CD1c-positive myeloid dendritic cell (primary cell): Measurements from ENCODE around the gene MYO5A.

Experiments
- DNase-seq: peaks from one replicate; pipeline ENCODE4 v3.0.0-alpha.2; 2016; ENCODE audit errors: extremely low spot score

Gene MYO5A

DNA sequence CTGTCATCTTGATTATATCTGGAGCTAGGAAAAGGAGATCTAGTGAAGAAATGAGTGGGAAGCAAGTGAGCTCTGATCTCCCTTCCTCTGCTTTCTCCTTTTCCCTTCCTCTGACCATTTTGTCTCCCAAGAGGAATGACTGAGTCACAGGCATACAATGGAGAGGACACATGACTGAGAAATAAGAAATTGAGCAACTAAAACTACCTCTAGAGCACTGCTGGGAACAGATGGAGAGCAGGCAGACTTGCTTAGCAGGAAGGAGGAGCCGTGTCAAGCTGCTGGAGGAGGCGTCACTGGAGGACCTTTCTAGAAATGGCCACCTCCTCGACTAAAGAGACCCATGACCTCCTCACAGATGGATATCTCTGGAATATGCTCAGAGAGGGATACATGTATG lies 166.2 kb downstream of the MYO5A start:
- DNase-seq, result peak; percentile 6

DNA sequence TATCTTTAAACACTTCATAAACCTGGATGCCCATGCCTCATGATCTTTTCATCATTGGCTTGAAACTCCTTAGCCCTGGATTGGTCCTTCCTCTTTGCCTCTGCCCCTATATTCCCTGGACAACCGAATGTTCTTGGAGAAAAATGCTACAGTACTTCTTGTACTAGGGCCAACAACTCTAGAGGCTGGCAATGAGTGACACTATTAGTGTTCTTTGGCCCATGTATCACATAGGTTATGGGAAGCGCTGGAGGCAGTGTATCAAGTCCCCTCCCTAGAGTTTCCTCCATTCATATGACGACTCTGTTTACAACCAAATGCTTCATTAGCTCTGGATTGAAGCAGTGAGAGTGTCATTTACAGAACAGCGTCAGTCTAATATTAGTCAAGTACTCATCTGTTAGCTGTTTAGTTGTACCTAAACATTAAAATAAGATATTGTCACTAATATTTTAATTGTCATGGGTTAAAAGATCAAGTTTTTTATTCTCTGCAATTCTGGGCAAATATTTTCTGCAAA lies 166.6 kb downstream of the MYO5A start:
- peak; percentile 10 for DNase-seq

DNA sequence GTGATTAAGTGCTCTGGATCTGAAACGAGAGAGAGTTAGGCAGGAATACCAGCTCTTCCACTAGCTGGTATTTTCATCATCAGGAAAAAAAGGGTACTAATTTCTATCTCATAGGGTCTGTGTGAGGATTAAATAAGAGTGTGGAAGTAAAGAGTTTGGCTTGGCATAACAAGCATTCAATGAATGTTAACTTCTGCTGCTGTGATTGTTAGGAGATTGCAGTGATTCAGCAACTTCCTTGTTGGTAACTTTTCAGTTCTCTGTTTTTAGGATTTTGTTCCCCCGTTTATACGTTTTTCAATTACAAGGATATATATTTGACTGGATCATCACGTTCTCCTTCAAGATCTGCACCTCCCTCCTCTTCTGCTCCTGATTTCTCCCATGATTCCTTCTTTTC lies 167.2 kb downstream of the MYO5A start:
- DNase-seq, result peak; percentile 47

DNA sequence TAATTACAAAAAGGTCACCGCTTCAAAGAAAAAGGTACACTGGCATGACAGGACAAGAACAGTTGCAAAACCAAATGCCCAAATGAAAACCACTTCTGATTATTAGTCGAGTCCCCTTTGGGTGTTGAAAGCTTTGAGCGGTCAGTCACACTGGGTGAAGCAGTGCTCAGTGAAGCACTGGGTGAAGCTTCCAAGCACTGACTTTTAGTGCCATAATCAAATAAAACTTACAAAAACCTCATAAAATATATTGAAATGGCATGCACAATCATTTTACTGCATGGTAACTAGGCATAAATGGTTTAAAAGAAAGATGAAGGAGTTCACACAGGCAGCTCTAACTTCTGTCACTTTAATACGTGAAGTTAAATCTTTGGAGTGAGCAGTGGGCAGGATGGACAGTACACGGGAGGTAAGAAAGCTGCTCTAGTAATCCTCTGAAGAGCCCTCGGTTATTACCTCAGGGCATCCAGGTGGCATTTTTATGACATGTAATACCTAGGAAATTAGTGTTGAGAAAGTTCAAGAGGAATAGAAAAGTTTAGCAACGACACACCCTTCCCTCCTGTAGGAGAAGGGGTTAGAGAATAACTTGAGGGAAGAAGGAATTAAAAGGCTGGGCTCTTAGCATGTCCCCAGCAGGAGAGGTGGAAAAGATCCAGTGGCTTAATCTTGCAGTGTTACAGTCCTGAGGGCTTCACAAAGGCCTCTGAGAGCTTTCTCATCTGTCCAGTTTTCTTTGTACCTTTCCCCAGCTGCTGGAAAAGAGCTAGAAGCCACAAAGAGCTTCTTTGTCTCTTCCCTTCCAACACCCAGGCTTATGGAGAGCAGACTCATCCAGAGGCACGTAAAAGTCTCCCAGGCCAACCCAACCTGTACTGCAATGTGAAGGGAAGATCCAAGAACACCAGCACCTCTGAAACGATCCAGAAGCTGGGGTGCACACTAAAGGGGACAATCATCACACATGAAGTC lies 168.2 kb downstream of the MYO5A start:
- no peak for DNase-seq

DNA sequence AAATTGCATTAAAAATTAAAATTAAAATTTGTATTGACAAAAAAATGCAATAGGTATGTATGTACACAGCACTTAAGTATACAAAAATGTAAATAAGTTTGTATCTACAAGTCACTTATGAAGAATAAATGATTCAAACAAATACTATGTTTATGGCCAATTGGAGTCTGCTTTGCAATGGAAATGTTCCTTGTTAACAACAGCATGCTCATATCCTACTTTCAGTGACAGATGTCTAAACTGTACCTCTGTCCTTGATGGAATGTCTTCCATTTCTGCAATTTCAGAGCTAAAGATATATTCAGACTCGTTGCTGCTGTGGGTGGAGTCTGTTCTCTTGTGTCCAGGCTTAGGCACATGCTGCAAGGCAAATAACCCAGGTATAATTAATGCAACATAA lies 169.0 kb downstream of the MYO5A start:
- no peak for DNase-seq

DNA sequence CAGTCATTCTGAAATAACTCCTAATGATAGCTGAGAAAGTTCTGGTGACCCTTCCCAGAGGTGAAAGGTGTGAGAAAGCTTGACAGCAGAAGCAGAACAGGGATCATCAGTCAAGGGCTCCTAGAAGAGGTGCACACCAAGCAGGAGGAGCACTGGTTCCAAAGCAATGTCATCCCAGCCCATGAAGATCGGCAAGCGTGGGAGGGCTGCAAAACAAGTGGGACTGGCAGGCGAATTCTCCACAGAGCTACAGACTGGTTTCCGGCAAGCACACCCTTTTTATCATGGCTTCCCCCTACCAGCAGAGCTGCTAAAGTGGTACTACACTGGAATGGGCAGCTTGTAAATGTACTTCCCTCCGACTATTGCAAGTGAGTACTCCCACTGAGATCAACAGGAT lies 170.7 kb downstream of the MYO5A start:
- no peak for DNase-seq

DNA sequence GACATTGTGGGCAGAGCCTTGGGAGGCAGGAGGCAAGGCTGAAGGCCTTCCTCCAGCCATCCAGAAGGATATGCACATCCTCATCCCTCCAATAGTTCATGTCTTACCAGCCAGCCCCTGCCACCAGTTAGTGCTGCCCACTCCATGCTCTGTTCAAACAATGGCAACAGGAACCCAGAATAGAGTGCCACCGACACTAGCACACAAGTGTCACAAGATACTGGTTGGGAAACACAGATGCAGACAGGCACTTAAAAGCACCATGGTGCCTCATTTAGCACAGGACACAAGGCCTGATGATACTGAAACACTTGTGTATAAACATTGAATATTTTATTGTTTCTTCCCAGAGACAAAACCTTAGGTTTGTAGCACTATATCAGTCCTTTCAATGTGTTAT lies 176.6 kb downstream of the MYO5A start:
- DNase-seq, result peak; percentile 17

DNA sequence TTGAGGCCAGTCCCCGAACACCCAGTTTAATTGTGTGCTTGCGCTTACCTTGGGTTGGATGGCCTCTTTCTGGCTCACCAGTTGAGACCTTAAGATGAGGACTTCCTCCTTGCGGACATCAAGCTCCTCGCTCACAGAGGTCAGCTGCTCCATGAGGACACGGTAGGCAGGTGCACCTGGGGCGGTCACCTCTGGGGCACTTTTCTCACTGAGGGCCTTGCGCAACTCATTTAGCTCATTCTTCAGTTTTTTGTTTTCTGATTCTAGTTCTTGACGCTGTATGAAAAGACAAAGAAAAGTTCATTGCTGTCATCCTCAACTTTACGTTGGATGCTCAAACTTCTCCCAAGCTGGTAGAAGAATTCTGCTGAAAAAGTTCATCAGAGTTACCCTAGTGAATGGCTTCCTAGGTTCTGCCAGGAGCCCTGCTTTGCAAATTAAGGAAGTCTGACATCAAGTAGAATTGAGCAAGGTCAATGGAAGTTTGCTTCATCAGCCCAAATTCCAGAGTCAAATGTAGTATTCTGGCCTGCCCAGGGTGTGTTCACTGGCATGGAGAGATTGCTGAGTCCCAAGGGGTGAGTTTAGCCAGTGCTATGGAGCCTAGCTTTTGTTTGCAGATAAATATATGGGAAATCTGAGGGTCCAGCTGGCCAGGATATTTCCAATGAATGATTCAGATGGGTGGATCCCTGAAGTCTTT lies 177.3 kb downstream of the MYO5A start:
- peak; percentile 64 for DNase-seq

DNA sequence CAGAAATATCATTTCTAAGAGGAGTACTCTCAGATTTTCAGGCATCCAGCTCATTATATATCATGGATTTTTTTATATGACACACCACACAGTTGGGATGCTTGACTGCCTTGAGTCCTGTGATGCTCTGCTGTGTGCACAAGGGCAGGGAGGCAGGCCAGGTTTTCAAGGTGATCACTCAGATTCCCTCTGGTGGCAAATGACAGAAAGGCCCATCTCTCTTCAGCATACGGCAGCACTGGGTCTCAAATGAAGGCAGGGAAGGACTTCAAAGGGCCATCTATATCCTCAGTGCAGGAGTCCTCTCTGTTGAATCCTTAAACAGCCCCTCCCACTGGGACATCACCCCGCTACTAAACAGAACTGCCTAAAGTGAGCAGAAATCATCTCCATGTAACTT lies 178.3 kb downstream of the MYO5A start:
- no peak for DNase-seq

DNA sequence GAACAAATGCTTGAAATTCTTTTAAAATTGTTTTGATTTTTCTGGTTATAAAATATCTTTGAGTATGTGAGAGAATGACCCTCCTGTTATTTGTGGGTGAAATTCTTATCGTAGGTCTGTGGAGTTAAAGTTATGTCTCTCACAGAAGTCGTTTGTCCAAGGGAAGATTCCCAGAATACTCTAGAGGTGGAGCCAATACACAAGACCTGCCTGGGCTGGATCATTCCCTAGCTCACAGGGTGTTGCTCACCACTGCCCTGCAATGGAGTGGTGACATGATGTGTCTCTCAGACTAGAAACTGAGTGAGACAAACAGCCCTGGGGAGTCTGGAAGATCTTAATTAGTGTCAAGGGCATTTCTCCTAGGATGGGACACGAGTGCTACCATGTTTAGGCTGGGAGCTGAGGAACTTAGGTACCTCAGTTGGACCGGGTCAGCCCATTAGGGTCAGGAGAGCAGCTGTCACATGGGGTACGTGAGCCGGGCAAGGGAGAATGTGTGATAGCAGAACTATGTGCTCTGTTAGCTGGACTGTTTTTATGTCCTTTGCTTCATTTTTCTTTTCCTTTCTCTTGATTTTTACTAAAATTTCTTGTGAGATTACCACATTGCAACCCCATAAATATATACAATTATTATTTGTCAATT lies 179.5 kb downstream of the MYO5A start:
- no peak for DNase-seq

DNA sequence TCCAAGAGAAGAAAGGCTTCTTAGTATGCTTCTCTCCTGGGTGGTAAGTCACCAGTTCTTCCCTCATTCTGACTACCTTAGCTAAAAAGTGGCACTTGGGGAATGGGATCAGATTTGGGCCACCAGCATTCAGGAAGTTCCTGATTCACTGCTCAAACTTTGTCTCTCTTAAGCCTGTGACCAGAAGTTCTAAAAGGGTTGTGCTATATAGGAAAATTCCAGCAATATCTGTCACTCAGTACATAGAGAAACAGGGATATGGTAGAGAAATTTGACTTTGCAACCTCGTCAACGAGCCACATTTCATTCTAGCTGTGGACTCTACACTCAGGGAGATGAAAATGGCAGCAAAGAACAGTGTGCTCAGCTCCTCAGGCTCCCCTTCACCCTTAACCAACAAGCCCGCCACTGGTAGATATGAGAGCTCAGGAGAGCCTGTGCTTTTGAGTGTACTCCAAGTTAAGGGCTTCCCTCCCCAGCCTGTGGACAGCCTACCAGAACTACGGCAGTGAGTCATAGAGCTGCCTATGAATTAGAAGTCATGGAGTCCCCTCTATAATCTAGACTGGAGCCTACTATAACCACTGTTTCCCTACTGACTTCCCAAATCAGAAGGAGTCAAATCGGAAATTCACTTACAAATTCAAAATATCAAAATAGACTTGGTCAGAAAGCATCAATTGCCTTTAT lies 180.5 kb downstream of the MYO5A start:
- no peak for DNase-seq

DNA sequence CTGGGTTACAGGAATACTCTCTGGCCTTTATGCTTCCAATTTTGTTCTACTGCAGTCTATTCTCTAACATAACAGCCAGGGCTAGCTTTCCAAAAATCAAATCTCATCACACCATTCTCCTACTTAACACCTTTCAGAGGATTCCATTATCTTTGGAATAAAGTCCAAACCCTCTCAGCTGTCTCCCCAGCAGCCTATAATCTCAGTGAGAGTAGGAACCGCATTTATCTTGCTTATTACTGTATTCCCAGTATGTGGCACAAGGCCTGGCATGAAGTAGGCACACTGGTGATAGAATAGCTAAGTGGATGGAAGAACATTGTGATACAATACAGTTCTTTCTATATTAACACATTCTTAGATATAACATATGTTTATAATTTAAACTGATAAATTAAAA lies 184.1 kb downstream of the MYO5A start:
- DNase-seq, result no peak

DNA sequence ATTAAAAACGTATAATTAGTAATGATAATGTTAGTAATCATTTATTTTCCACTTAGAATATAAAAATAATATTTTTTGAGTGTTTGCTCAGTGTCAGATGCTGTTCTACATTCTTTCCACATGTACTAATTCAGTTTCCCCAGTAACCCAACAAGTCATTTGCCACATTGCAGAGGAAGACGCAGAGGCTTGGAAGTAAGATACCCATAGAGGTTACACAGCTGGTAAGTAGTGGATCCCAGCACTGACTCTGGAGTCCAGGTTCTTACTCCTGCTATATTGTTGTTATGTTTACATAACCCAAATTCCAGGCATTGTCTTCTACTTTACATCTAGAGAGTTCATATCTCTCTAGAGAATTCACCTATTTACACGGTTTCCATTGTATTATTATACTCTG lies 184.8 kb downstream of the MYO5A start:
- DNase-seq, result no peak

DNA sequence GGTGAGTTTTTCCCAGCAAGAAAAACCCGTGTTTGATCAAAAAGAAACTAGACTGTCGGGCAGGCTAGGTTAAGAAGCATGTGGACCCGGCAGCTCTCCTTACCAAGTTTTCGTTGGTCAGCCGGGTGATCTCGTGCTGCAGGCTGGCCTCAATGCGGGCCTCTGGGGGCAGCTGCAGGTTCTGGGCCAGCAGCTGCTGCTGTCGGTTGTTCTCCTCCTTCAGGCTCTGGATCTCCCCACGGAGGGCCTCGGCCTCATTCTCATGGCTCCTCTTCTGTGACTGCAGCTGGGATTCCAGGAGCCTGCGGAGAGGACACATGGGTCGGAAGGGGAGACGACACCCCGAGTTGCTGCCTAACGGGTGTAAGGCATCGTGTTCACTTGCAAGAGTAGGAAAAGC lies 188.6 kb downstream of the MYO5A start:
- DNase-seq, result no peak

DNA sequence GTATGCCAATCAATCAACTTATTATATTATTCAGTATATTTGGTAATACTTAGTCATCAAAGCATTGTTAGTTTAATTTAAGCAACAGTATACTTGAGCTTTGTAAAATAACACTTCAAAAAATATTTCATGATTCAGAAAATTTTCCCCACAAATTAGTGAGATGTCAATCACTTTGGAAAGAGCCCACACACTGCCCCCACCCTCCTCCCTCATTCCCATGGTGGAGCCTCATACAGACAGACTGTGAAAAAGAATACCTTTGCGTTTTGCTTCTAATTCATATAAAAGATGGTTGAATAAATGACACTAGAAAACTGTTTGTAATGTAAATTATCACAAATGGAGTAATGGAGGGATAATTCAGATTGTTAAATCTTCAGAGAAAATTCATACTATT lies 189.8 kb downstream of the MYO5A start:
- DNase-seq, result no peak

DNA sequence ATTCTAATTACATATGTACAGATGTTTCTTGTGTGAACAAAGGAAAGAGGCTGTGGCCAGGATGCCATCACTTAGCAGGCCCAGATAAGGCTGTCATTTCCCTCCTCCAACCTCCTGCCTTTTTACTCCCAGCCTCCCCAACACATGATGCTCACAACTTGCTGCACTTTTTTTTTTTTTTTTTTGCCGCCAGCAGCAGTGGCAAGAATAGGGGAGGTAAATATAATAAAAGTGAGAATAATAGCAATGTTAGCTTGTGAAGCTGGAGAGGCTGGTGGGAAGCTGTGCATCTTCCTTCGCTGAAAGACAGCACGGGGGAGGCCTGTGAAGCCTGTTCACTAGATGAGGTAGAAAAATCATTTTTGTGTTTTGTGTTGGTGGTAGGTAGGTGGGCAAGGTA lies 190.6 kb downstream of the MYO5A start:
- no peak for DNase-seq

DNA sequence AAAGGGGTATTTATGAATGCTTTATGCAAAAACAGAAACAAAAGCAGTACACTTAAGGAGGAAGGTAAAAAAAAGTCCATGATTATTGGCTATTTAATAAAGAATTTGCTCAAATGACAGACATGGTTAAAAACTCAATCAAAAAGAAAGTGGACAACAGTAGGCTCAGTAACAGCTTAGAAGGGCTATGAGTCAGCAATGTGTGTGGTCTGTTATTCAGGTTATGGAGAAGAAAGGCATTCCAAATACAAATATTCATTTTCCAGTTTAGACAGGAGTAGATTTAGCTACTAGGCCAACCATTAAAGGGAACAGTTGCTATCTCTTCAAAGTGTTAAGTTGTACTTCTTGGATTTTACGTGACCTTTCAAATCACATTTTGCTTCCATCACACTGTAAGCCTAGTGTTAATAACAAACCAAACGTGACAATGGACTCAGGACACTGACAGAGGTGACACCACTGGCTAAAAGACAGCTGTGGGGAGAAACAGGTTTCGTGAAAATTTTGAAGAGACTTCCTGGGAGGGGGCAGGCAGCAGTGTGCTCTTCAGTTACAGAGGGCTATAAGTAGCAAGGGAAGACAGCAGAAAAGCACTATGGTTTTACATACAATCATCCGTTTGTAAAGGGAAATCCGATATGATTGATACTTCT lies 191.4 kb downstream of the MYO5A start:
- no peak for DNase-seq

DNA sequence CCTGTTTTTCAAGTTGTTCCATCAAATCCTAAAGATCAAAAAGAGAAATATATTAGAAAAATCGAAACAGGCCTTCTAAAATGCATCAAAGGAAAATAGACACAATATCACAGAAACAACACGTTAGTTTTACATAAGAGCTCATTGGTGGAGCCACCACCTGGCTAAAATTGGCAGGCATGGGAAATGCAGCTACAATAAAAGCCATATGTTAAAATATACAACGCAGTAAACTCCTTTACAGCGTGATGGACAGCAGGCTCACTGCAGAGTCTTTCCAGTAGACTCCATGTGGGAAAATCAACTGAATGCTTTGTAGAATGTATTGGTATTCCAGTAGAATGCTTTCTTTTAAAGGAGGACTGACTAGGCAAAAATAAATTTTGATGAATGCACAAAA lies 192.2 kb downstream of the MYO5A start:
- DNase-seq, result no peak

DNA sequence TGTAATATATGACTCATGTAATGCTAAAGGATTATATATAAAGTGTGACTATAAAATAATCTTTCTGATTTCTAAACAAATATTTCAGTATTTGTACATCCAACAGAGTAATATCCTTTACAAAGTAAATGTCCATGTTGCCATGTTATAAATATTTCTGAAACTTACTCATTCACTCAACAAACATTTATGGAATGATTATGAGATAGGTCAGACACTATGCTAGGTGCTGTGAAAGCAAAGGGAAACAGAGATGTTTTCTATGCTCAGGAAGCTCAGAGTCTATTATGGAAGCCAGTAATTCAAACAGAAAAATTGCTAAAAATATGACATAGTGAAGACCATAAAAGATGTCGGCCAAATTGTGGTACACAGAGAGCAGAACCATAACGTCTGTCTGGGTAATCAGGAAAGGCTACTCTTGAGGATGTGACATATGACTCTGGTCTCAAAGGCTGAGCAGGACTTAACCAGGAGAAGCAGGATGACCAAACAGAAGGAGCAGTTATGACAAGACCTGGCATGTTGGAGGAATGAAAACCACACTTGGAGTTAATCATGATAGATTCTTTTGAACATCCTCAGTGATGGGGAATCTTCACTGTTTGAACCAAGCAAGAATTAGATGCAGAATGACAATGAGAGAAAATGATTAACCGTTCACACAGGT lies 194.1 kb downstream of the MYO5A start:
- no peak for DNase-seq

DNA sequence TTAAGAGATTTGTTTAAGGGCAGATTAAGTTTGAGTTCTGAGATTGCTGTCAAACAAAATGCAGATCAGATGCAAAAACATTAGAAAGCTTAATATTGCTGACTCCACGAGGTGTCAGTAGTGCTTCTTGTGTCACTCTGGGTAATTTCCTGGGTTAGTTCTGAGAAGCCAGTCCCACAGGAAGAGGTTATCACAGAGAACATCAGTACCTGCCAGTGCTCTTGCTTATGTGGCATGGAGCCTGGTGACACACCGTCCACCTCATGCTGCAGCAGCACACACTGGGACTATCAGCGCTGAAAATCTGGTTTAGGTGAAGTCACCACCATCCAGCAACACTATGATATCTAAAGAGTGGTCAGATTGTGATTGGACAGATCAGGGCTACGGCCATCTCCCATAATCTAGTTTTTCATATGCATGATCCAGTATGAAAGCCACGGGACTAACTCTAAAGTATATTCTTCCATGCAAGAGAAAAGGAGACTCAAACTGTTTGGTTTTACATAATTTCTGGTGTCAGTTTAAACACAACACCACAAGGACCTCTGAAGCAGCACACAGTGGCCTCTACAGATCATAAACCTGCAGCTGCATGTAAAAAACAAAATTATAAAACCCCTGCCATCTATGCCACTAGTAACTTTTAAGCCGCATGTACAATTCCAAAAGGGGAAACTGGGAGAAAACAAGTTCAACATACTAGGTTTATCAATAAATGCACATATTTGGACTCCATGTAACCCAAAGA lies 197.0 kb downstream of the MYO5A start:
- DNase-seq, result peak; percentile 46
